Kidney epithelial cell (primary cell): ENCODE results near the gene SYT1. TPM values are rescaled to one million over a fixed set of nuclear protein-coding genes. Genes with fewer than 3 reads are reported as not detected.
A peak's percentile ranks its signal among the peaks of the same experiment; 100 is the strongest.

ENCODE experiments used
- DNase-seq: peaks from one replicate; pipeline ENCODE4 v3.0.0-alpha.2; 2010; ENCODE audit warnings: low read depth
- H3K27me3 ChIP-seq: 2 replicates; pipeline ENCODE4 v1.6.0; 2011; ENCODE audit warnings: low read length; ENCODE audit not compliant: control insufficient read depth, insufficient read depth
- H3K36me3 ChIP-seq: 2 replicates; pipeline ENCODE4 v1.5.1; 2011; ENCODE audit warnings: low read length; ENCODE audit not compliant: control insufficient read depth, insufficient read depth
- H3K4me3 ChIP-seq: 2 replicates; pipeline ENCODE4 v1.5.1; 2011; ENCODE audit warnings: low read depth, mild to moderate bottlenecking, control low read depth, low read length
- CTCF ChIP-seq: IDR thresholded peaks from 2 replicates; pipeline ENCODE4 v1.5.1; 2011; ENCODE audit warnings: mild to moderate bottlenecking, moderate library complexity, low read length, control low read depth, inconsistent platforms; ENCODE audit not compliant: insufficient read depth, poor library complexity, severe bottlenecking
- total RNA-seq: library from RNA; depleted of rRNA; stranded (reverse); fragments of >200 nt; gene quantifications from 2 replicates; pipeline ENCODE4 v1.2.3, GENCODE V29; 2015

The SYT1 gene
- total RNA-seq, 1 donor from 2014 or later = 7.4 TPM

- peak overlapping the region; percentile 5 for H3K4me3 ChIP-seq
- no peaks in the 10 kb centered on the region for H3K27me3 ChIP-seq
- no peak for TF ChIP-seq CTCF
- H3K36me3 ChIP-seq = no peaks in the 10 kb centered on the region
- DNase-seq = peak; percentile 75
These were observed 589.8 kb downstream of the SYT1 start for GRCh38 chr12:79454338-79454843.

- Histone ChIP-seq H3K27me3 (no peaks in the 10 kb centered on the region), H3K4me3 (no peak overlapping the region), H3K36me3 (no peaks in the 10 kb centered on the region)
- TF ChIP-seq CTCF = no peak
- no peak for DNase-seq
These were observed 590.7 kb downstream of the SYT1 start for GRCh38 chr12:79455286-79455685.

GRCh38 chr12:79482323-79482722 is 617.7 kb downstream of the SYT1 start:
- H3K27me3 ChIP-seq = no peaks in the 10 kb centered on the region
- no peak overlapping the region for H3K4me3 ChIP-seq
- no peaks in the 10 kb centered on the region for H3K36me3 ChIP-seq
- no peak for DNase-seq
- no peak for TF ChIP-seq CTCF

- Histone ChIP-seq H3K27me3 (no peaks in the 10 kb centered on the region), H3K36me3 (no peaks in the 10 kb centered on the region), H3K4me3 (no peak overlapping the region)
- no peak for DNase-seq
- TF ChIP-seq CTCF = no peak
These were observed 618.3 kb downstream of the SYT1 start for GRCh38 chr12:79482921-79483320.

- no peaks in the 10 kb centered on the region for H3K36me3 ChIP-seq
- no peak for DNase-seq
- TF ChIP-seq CTCF = no peak
- no peak overlapping the region for H3K4me3 ChIP-seq
- H3K27me3 ChIP-seq = no peaks in the 10 kb centered on the region
These were observed 621.6 kb downstream of the SYT1 start for GRCh38 chr12:79486154-79486553.

- Histone ChIP-seq H3K4me3 (no peak overlapping the region), H3K36me3 (no peaks in the 10 kb centered on the region), H3K27me3 (no peaks in the 10 kb centered on the region)
- TF ChIP-seq CTCF = no peak
- DNase-seq = no peak
These were observed 623.0 kb downstream of the SYT1 start for GRCh38 chr12:79487386-79488110.
